Measurements from ENCODE around the gene RIMBP2.

RIMBP2 gene

GRCh38 chr12:130537051-130537450 lies 179.0 kb downstream of the RIMBP2 start:
- H3K27ac ChIP-seq (ENCODE audit: extremely low read depth, low read depth, low read length), result no peak overlapping the region
- H3K36me3 ChIP-seq (ENCODE audit: control insufficient read depth in 2 of 2, insufficient read depth in 1 of 2, low read length in 2 of 2), result no peaks in the 10 kb centered on the region
- no peaks in the 10 kb centered on the region for H3K9me3 ChIP-seq (ENCODE audit: control insufficient read depth, insufficient read depth, low read depth, low read length)
- POLR2A ChIA-PET, result no interaction called here
- CTCF ChIA-PET, result no interaction called here
- H3K4me1 ChIP-seq (ENCODE audit: control insufficient read depth, insufficient read depth, low read length), result no peaks in the 10 kb centered on the region
- TF ChIP-seq, protein P1, sequence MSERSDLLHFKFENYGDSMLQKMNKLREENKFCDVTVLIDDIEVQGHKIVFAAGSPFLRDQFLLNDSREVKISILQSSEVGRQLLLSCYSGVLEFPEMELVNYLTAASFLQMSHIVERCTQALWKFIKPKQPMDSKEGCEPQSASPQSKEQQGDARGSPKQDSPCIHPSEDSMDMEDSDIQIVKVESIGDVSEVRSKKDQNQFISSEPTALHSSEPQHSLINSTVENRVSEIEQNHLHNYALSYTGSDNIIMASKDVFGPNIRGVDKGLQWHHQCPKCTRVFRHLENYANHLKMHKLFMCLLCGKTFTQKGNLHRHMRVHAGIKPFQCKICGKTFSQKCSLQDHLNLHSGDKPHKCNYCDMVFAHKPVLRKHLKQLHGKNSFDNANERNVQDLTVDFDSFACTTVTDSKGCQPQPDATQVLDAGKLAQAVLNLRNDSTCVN (tag by site-specific recombination; optimal IDR thresholded peaks at IDR 0.05), result no peak
- no peak for TF ChIP-seq ZFP69B (tag by site-specific recombination; IDR thresholded peaks at IDR 0.05)
- no peak for TF ChIP-seq MEIS1 (CRISPR knock-in tag; IDR thresholded peaks at IDR 0.05; ENCODE audit: borderline replicate concordance)
- TF ChIP-seq OVOL3 (tag by site-specific recombination; IDR thresholded peaks at IDR 0.05), result no peak
- no peak for TF ChIP-seq ZNF184 (tag by site-specific recombination; IDR thresholded peaks at IDR 0.05)
- TF ChIP-seq ZNF2 (tag by site-specific recombination; IDR thresholded peaks at IDR 0.05), result no peak
- no peak for TF ChIP-seq ZNF24 (tag by site-specific recombination; IDR thresholded peaks at IDR 0.05)
- TF ChIP-seq, protein P2, sequence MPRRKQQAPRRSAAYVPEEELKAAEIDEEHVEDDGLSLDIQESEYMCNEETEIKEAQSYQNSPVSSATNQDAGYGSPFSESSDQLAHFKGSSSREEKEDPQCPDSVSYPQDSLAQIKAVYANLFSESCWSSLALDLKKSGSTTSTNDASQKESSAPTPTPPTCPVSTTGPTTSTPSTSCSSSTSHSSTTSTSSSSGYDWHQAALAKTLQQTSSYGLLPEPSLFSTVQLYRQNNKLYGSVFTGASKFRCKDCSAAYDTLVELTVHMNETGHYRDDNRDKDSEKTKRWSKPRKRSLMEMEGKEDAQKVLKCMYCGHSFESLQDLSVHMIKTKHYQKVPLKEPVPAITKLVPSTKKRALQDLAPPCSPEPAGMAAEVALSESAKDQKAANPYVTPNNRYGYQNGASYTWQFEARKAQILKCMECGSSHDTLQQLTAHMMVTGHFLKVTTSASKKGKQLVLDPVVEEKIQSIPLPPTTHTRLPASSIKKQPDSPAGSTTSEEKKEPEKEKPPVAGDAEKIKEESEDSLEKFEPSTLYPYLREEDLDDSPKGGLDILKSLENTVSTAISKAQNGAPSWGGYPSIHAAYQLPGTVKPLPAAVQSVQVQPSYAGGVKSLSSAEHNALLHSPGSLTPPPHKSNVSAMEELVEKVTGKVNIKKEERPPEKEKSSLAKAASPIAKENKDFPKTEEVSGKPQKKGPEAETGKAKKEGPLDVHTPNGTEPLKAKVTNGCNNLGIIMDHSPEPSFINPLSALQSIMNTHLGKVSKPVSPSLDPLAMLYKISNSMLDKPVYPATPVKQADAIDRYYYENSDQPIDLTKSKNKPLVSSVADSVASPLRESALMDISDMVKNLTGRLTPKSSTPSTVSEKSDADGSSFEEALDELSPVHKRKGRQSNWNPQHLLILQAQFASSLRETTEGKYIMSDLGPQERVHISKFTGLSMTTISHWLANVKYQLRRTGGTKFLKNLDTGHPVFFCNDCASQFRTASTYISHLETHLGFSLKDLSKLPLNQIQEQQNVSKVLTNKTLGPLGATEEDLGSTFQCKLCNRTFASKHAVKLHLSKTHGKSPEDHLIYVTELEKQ (tag by site-specific recombination; IDR thresholded peaks at IDR 0.05; ENCODE audit: borderline replicate concordance), result no peak
- no peak for TF ChIP-seq ZNF560 (tag by site-specific recombination; IDR thresholded peaks at IDR 0.05; ENCODE audit: borderline replicate concordance)
- TF ChIP-seq ZSCAN16 (tag by site-specific recombination; IDR thresholded peaks at IDR 0.05), result no peak
- no peak for TF ChIP-seq ZNF521 (tag by site-specific recombination; IDR thresholded peaks at IDR 0.05)
- TF ChIP-seq, protein P3, sequence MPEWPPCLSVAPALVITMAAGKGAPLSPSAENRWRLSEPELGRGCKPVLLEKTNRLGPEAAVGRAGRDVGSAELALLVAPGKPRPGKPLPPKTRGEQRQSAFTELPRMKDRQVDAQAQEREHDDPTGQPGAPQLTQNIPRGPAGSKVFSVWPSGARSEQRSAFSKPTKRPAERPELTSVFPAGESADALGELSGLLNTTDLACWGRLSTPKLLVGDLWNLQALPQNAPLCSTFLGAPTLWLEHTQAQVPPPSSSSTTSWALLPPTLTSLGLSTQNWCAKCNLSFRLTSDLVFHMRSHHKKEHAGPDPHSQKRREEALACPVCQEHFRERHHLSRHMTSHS (tag by site-specific recombination; IDR thresholded peaks at IDR 0.05), result no peak
- TF ChIP-seq SALL2 (tag by site-specific recombination; IDR thresholded peaks at IDR 0.05; ENCODE audit: borderline replicate concordance), result no peak
- H3K4me3 ChIP-seq (ENCODE audit: low read depth, low read length), result no peak overlapping the region

GRCh38 chr12:130530429-130530828 lies 185.7 kb downstream of the RIMBP2 start:
- Histone ChIP-seq H3K27ac (ENCODE audit: extremely low read depth, low read depth, low read length) (no peak overlapping the region), H3K4me3 (ENCODE audit: low read depth, low read length) (no peak overlapping the region), H3K9me3 (ENCODE audit: control insufficient read depth, insufficient read depth, low read depth, low read length) (no peaks in the 10 kb centered on the region), H3K36me3 (ENCODE audit: control insufficient read depth in 2 of 2, insufficient read depth in 1 of 2, low read length in 2 of 2) (no peaks in the 10 kb centered on the region), H3K4me1 (ENCODE audit: control insufficient read depth, insufficient read depth, low read length) (no peaks in the 10 kb centered on the region)
- ChIA-PET CTCF (no interaction called here), POLR2A (no interaction called here)
- no peak for TF ChIP-seq ZNF302 (tag by site-specific recombination; IDR thresholded peaks at IDR 0.05; ENCODE audit: low read depth)
- no peak for TF ChIP-seq ZNF366 (tag by site-specific recombination; conservative IDR thresholded peaks at IDR 0.05)
- TF ChIP-seq, protein P4, sequence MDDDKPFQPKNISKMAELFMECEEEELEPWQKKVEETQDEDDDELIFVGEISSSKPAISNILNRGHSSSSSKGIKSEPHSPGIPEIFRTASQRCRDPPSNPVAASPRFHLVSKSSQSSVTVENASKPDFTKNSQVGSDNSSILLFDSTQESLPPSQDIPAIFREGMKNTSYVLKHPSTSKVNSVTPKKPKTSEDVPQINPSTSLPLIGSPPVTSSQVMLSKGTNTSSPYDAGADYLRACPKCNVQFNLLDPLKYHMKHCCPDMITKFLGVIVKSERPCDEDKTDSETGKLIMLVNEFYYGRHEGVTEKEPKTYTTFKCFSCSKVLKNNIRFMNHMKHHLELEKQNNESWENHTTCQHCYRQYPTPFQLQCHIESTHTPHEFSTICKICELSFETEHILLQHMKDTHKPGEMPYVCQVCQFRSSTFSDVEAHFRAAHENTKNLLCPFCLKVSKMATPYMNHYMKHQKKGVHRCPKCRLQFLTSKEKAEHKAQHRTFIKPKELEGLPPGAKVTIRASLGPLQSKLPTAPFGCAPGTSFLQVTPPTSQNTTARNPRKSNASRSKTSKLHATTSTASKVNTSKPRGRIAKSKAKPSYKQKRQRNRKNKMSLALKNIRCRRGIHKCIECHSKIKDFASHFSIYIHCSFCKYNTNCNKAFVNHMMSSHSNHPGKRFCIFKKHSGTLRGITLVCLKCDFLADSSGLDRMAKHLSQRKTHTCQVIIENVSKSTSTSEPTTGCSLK (tag by site-specific recombination; IDR thresholded peaks at IDR 0.05), result no peak
- TF ChIP-seq ZNF23 (tag by site-specific recombination; IDR thresholded peaks at IDR 0.05; ENCODE audit: borderline replicate concordance), result no peak
- TF ChIP-seq KLF8 (tag by site-specific recombination; IDR thresholded peaks at IDR 0.05), result no peak
- no peak for TF ChIP-seq REST (tag by site-specific recombination; IDR thresholded peaks at IDR 0.05)
- TF ChIP-seq ZNF514 (tag by site-specific recombination; IDR thresholded peaks at IDR 0.05), result no peak
- no peak for TF ChIP-seq ZNF202 (tag by site-specific recombination; IDR thresholded peaks at IDR 0.05; ENCODE audit: borderline replicate concordance)
- no peak for TF ChIP-seq KLF1 (tag by site-specific recombination; IDR thresholded peaks at IDR 0.05)
- TF ChIP-seq, protein P5, sequence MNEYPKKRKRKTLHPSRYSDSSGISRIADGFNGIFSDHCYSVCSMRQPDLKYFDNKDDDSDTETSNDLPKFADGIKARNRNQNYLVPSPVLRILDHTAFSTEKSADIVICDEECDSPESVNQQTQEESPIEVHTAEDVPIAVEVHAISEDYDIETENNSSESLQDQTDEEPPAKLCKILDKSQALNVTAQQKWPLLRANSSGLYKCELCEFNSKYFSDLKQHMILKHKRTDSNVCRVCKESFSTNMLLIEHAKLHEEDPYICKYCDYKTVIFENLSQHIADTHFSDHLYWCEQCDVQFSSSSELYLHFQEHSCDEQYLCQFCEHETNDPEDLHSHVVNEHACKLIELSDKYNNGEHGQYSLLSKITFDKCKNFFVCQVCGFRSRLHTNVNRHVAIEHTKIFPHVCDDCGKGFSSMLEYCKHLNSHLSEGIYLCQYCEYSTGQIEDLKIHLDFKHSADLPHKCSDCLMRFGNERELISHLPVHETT (tag by site-specific recombination; IDR thresholded peaks at IDR 0.05), result no peak
- TF ChIP-seq ZNF121 (tag by site-specific recombination; IDR thresholded peaks at IDR 0.05), result no peak

Data from HEK293 (cell line).